ENCODE measurements around the gene RADIL.
A peak's percentile ranks its signal among the peaks of the same experiment; 100 is the strongest.

Gene RADIL

GRCh38 chr7:4880218-4880617 is 3.3 kb downstream of the RADIL start:
- DNase-seq = no peak

GRCh38 chr7:4879396-4880081 is 4.0 kb downstream of the RADIL start:
- no peak for DNase-seq

- DNase-seq = no peak
Observed at GRCh38 chr7:4878336-4879335, 4.9 kb downstream of the RADIL start.

GRCh38 chr7:4876586-4876985 is 6.9 kb downstream of the RADIL start:
- no peak for DNase-seq

GRCh38 chr7:4875391-4875790 is 8.1 kb downstream of the RADIL start:
- no peak for DNase-seq

- DNase-seq = no peak
Observed at GRCh38 chr7:4873071-4873944, 10.2 kb downstream of the RADIL start.

- no peak for DNase-seq
Observed at GRCh38 chr7:4871930-4872675, 11.4 kb downstream of the RADIL start.

GRCh38 chr7:4871056-4871680 is 12.3 kb downstream of the RADIL start:
- DNase-seq = no peak

- no peak for DNase-seq
Observed at GRCh38 chr7:4868493-4868892, 15.0 kb downstream of the RADIL start.

- DNase-seq = no peak
Observed at GRCh38 chr7:4866528-4867496, 16.7 kb downstream of the RADIL start.

- no peak for DNase-seq
Observed at GRCh38 chr7:4862156-4862555, 21.4 kb downstream of the RADIL start.

- no peak for DNase-seq
Observed at GRCh38 chr7:4861673-4862072, 21.8 kb downstream of the RADIL start, which contains the start of gene PAPOLB. TSS of gene PAPOLB (minus strand) at chr7:4862030. CDS start at chr7:4861810, 220 bp downstream.

GRCh38 chr7:4861227-4861626 is 22.3 kb downstream of the RADIL start:
- no peak for DNase-seq

GRCh38 chr7:4857189-4857588 is 26.3 kb downstream of the RADIL start:
- DNase-seq = no peak

- DNase-seq = no peak
Observed at GRCh38 chr7:4856336-4857057, 27.0 kb downstream of the RADIL start.

GRCh38 chr7:4854916-4855315 is 28.6 kb downstream of the RADIL start:
- DNase-seq = no peak

GRCh38 chr7:4851459-4852422 is 31.8 kb downstream of the RADIL start:
- peak; percentile 18 for DNase-seq

GRCh38 chr7:4850262-4850795 is 33.2 kb downstream of the RADIL start:
- no peak for DNase-seq

All from hematopoietic multipotent progenitor cell treated with erythropoietin and hydrocortisone succinate and interleukin-3 and kit ligand, for 6 days (in vitro differentiated cells).